DND-41 (cell line): ENCODE measurements around the gene PSMF1.
"Not testable (repeated sequence)": the region's sequence is repeated elsewhere in the genome, so short reads cannot be mapped to it uniquely, and the experiment has no call there.

Source experiments
- ATAC-seq: fragments of 200-7000 bp; cut with Tn5 transposase; 3 replicates; pipeline ENCODE4 v1.9.1; 2021; ENCODE audit warnings: low read depth; ENCODE audit not compliant: insufficient read depth
- DNase-seq: peaks from one replicate; pipeline ENCODE4 v3.0.0-alpha.2; 2020
- H2AFZ ChIP-seq: 2 replicates; pipeline ENCODE4 v1.6.0; 2012; ENCODE audit warnings: low read depth, low read length
- H3K27ac ChIP-seq: 2 replicates; pipeline ENCODE4 v1.5.1; 2012; ENCODE audit warnings: low read length, inconsistent platforms
- H3K27me3 ChIP-seq: fragments of 200-600 bp; sonication (generic); 2 replicates; pipeline ENCODE4 v1.6.0; 2012; ENCODE audit warnings: low read length, mild to moderate bottlenecking, inconsistent platforms; ENCODE audit not compliant: insufficient read depth, poor library complexity
- H3K36me3 ChIP-seq: 2 replicates; pipeline ENCODE4 v1.5.1; 2012; ENCODE audit warnings: low read length, inconsistent platforms; ENCODE audit not compliant: insufficient read depth
- H3K4me1 ChIP-seq: 2 replicates; pipeline ENCODE4 v1.5.1; 2012; ENCODE audit warnings: mild to moderate bottlenecking, low read length; ENCODE audit not compliant: insufficient read depth
- H3K4me2 ChIP-seq: 2 replicates; pipeline ENCODE4 v1.6.0; 2012; ENCODE audit warnings: mild to moderate bottlenecking, moderate library complexity, low read length, inconsistent platforms; ENCODE audit not compliant: insufficient read depth
- H3K4me3 ChIP-seq, 2 experiments: fragments of 200-600 bp in 1 of 2; shearing (Covaris generic) in 1 of 2; 2 replicates each; pipeline ENCODE4 v1.5.1; 2012 to 2016; ENCODE audit warnings: inconsistent platforms in 2 of 2, low read length in 2 of 2, mild to moderate bottlenecking in 2 of 2, low read depth in 1 of 2, moderate library complexity in 1 of 2
- H3K79me2 ChIP-seq: 2 replicates; pipeline ENCODE4 v1.6.0; 2012; ENCODE audit warnings: low read length, inconsistent platforms; ENCODE audit not compliant: insufficient read depth
- H3K9ac ChIP-seq: 2 replicates; pipeline ENCODE4 v1.6.0; 2012; ENCODE audit warnings: low read depth, mild to moderate bottlenecking, inconsistent platforms, low read length, moderate library complexity
- H3K9me3 ChIP-seq: 2 replicates; pipeline ENCODE4 v1.5.1; 2012; ENCODE audit warnings: low read length, moderate library complexity, mild to moderate bottlenecking, inconsistent platforms; ENCODE audit not compliant: insufficient read depth, severe bottlenecking
- H4K20me1 ChIP-seq: 2 replicates; pipeline ENCODE4 v1.6.0; 2012; ENCODE audit warnings: low read length; ENCODE audit not compliant: insufficient read depth
- EZH2 ChIP-seq: IDR thresholded peaks from 3 replicates; pipeline ENCODE4 v1.6.1; 2012; ENCODE audit warnings: borderline replicate concordance, low read depth, mild to moderate bottlenecking, moderate library complexity, low read length, inconsistent platforms; ENCODE audit not compliant: severe bottlenecking
- TF ChIP-seq, protein P1 (sequence below): IDR thresholded peaks from 2 replicates; pipeline ENCODE4 v1.5.1; 2012; ENCODE audit warnings: borderline replicate concordance, low read length, moderate library complexity, mild to moderate bottlenecking; ENCODE audit not compliant: poor library complexity, severe bottlenecking; ENCODE audit errors: extremely low read depth

PSMF1 gene

DNA sequence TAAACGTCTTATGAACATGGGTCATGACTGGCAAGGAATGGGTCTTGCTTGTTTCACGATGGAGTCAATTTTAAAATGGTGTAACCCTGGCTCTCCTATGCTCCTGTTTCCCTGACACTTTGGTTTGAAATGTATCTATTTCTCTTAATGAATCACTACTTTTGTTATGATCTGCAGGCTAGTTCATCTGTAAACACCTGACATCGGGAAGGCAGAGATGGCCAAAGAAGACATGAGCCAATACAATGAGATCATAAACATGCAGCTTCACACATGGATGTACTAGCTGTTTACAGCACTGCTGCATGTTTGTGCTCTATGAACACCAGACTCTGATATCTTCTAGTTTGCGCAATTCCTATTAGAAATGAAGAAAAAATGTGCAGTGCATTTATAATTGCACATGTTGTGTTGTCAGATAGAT is 96.4 kb downstream of the PSMF1 start:
- DNase-seq = no peak
- TF ChIP-seq, protein P1, sequence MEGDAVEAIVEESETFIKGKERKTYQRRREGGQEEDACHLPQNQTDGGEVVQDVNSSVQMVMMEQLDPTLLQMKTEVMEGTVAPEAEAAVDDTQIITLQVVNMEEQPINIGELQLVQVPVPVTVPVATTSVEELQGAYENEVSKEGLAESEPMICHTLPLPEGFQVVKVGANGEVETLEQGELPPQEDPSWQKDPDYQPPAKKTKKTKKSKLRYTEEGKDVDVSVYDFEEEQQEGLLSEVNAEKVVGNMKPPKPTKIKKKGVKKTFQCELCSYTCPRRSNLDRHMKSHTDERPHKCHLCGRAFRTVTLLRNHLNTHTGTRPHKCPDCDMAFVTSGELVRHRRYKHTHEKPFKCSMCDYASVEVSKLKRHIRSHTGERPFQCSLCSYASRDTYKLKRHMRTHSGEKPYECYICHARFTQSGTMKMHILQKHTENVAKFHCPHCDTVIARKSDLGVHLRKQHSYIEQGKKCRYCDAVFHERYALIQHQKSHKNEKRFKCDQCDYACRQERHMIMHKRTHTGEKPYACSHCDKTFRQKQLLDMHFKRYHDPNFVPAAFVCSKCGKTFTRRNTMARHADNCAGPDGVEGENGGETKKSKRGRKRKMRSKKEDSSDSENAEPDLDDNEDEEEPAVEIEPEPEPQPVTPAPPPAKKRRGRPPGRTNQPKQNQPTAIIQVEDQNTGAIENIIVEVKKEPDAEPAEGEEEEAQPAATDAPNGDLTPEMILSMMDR = no peak
- no peak for TF ChIP-seq EZH2
- H3K9ac ChIP-seq = no peak overlapping the region
- peaks cover 6% of the 10 kb centered on the region for H3K27me3 ChIP-seq
- H3K79me2 ChIP-seq = no peaks in the 10 kb centered on the region
- H3K9me3 ChIP-seq = no peaks in the 10 kb centered on the region
- no peak for ATAC-seq
- H3K4me2 ChIP-seq = no peak overlapping the region
- H3K4me3 ChIP-seq = no peak overlapping the region
- no peaks in the 10 kb centered on the region for H3K36me3 ChIP-seq
- no peak overlapping the region for H3K27ac ChIP-seq
- no peak overlapping the region for H2AFZ ChIP-seq
- no peaks in the 10 kb centered on the region for H4K20me1 ChIP-seq
- H3K4me1 ChIP-seq = no peaks in the 10 kb centered on the region

DNA sequence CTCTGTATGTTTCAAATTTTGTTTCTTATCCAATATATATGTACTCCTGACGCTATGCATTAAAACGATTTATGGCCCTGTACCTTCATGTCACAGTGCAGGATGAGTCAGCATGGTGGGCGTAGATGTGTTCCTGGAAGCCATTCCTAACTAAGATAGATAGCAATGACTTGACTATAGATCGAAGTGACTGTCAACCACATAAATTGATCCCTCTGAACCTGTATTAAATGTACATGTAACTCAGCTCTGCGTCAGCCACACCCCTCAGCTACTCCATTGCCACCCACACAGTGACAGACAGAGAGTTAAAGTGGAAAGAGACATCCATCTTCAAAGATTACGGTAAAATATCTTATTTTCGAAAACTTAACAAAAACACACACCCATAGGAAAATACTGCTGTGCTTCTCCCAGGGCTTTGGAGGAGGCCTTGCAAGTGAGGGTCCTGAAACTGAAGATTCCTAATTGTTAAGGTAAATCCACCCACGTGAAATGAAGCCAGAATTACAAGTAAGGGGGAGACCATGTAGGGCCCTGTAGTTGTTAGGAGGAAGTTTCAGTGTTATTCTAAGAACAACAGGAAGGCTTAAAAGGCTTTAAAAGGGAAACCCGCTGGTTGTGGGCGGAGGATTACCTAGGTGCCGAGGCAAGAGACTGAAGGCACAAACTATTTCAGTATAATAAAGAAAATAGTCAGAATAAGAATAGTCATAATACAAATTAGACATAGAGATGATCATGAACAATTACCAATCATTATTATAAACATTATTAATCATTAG is 97.2 kb downstream of the PSMF1 start:
- ATAC-seq = no peak
- Histone ChIP-seq H2AFZ (no peak overlapping the region), H3K27me3 (peaks cover 6% of the 10 kb centered on the region), H3K79me2 (no peaks in the 10 kb centered on the region), H3K27ac (no peak overlapping the region), H3K9me3 (no peaks in the 10 kb centered on the region), H3K9ac (no peak overlapping the region), H3K4me1 (no peaks in the 10 kb centered on the region), H3K4me3 (no peak overlapping the region), H3K36me3 (no peaks in the 10 kb centered on the region), H3K4me2 (no peak overlapping the region), H4K20me1 (no peaks in the 10 kb centered on the region)
- DNase-seq = no peak
- no peak for TF ChIP-seq EZH2
- TF ChIP-seq, protein P1 = no peak

DNA sequence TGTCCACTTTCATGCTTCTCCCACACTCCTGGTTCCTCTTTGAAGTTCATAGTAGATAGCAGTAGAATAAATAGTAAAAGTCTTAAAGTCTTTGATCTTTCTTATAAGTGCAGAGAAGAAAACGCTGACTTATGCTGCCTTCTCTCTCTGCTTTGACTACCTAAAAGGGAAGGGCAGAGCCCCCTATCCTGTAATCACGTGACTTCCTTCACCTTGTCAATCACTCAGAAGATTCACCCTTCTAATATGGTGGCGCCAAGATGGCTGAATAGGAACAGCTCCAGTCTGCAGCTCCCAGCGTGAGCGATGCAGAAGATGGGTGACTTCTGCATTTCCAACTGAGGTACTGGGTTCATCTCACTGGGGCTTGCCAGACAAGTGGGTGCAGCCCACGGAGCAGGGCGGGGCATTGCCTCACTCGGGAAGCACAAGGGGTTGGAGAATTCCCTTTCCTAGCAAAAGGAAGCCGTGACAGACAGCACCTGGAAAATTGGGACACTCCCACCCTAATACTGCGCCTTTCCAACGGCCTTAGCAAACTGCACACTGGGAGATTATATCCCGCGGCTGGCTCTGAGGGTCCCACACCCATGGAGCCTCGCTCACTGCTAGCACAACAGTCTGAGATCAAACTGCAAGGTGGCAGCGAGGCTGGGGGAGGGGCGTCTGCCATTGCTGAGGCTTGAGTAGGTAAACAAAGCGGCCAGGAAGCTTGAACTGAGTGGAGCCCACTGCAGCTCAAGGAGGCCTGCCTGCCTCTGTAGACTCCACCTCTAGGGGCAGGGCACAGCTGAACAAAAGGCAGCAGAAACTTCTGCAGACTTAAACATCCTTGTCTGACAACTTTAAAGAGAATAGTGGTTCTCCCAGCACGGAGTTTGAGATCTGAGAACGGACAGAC is 98.4 kb downstream of the PSMF1 start:
- not testable (repeated sequence) for H3K36me3 ChIP-seq, H3K27ac ChIP-seq, H4K20me1 ChIP-seq, H2AFZ ChIP-seq, H3K9me3 ChIP-seq, H3K4me1 ChIP-seq, H3K9ac ChIP-seq, H3K4me3 ChIP-seq, H3K4me2 ChIP-seq, ATAC-seq, DNase-seq, H3K27me3 ChIP-seq, H3K79me2 ChIP-seq
